HEK293 (cell line): Measurements from ENCODE around the gene GRAP2.

Source experiments
- CTCF ChIA-PET: fragments of 350-600 bp; formaldehyde crosslinking; extraction: SDS; loops from one replicate; lab custom pipeline; 2021; ENCODE audit warnings: antibody characterized with exemption; lab: Yijun Ruan, JAX
- POLR2A ChIA-PET: fragments of 300-600 bp; formaldehyde crosslinking; extraction: SDS; loops from one replicate; lab custom pipeline; 2020; ENCODE audit warnings: antibody characterized with exemption, inconsistent platforms; lab: Yijun Ruan, JAX
- H3K27ac ChIP-seq: fragments of 200-500 bp; sonication (Bioruptor generic); 2 replicates; pipeline ENCODE4 v1.5.1; 2014; ENCODE audit warnings: low read depth, low read length, control low read depth, inconsistent platforms; ENCODE audit errors: extremely low read depth
- H3K36me3 ChIP-seq, 2 experiments: fragments of 200-500 bp in 1 of 2; sonication (Bioruptor generic) in 1 of 2; 1 replicate in 1 of 2; 2 replicates in 1 of 2; pipeline ENCODE4 v1.5.1; 2014 to 2017; ENCODE audit warnings: inconsistent platforms in 2 of 2, low read length in 2 of 2; ENCODE audit not compliant: control insufficient read depth in 2 of 2, insufficient read depth in 1 of 2
- H3K4me1 ChIP-seq: fragments of 200-500 bp; sonication (Bioruptor generic); 2 replicates; pipeline ENCODE4 v1.5.1; 2014; ENCODE audit warnings: mild to moderate bottlenecking, low read length, inconsistent platforms; ENCODE audit not compliant: control insufficient read depth, insufficient read depth
- H3K4me3 ChIP-seq: 2 replicates; pipeline ENCODE4 v1.5.1; 2011; ENCODE audit warnings: low read depth, mild to moderate bottlenecking, control low read depth, low read length, moderate library complexity
- H3K9me3 ChIP-seq: fragments of 200-500 bp; sonication (Bioruptor generic); 2 replicates; pipeline ENCODE4 v1.5.1; 2014; ENCODE audit warnings: low read depth, low read length, inconsistent platforms; ENCODE audit not compliant: control insufficient read depth, insufficient read depth
- FEZF1 ChIP-seq: fragments of 450-650 bp; formaldehyde crosslinking; IDR thresholded peaks from 2 replicates; pipeline ENCODE4 v1.5.1; 2016; ENCODE audit warnings: missing biosample characterization, missing genetic modification characterization
- GLI4 ChIP-seq: fragments of 450-650 bp; formaldehyde crosslinking; IDR thresholded peaks from 2 replicates; pipeline ENCODE4 v1.5.1; 2016; ENCODE audit warnings: missing biosample characterization, missing genetic modification characterization
- GLIS2 ChIP-seq: fragments of 450-650 bp; formaldehyde crosslinking; IDR thresholded peaks from 2 replicates; pipeline ENCODE4 v1.5.1; 2016; ENCODE audit warnings: missing biosample characterization, missing genetic modification characterization
- KLF1 ChIP-seq: fragments of 450-650 bp; formaldehyde crosslinking; IDR thresholded peaks from 2 replicates; pipeline ENCODE4 v1.5.1; 2016; ENCODE audit warnings: missing biosample characterization, missing genetic modification characterization
- SP3 ChIP-seq: fragments of 450-650 bp; formaldehyde crosslinking; IDR thresholded peaks from 2 replicates; pipeline ENCODE4 v1.5.1; 2016; ENCODE audit warnings: missing biosample characterization, missing genetic modification characterization
- ZFP3 ChIP-seq: fragments of 450-650 bp; formaldehyde crosslinking; IDR thresholded peaks from 2 replicates; pipeline ENCODE4 v1.5.1; 2016; ENCODE audit warnings: low read depth, missing biosample characterization, missing genetic modification characterization
- ZFP69B ChIP-seq: fragments of 450-650 bp; formaldehyde crosslinking; IDR thresholded peaks from 2 replicates; pipeline ENCODE4 v1.5.1; 2016; ENCODE audit warnings: missing biosample characterization, missing genetic modification characterization
- ZNF266 ChIP-seq: fragments of 450-650 bp; formaldehyde crosslinking; IDR thresholded peaks from 2 replicates; pipeline ENCODE4 v1.5.1; 2016; ENCODE audit warnings: missing biosample characterization, missing genetic modification characterization, low read depth
- ZNF362 ChIP-seq: fragments of 450-650 bp; formaldehyde crosslinking; IDR thresholded peaks from 2 replicates; pipeline ENCODE4 v1.5.1; 2016; ENCODE audit warnings: missing biosample characterization, missing genetic modification characterization
- ZNF600 ChIP-seq: fragments of 450-650 bp; formaldehyde crosslinking; IDR thresholded peaks from 2 replicates; pipeline ENCODE4 v1.5.1; 2016; ENCODE audit warnings: missing biosample characterization, missing genetic modification characterization
- ZNF645 ChIP-seq: fragments of 450-650 bp; formaldehyde crosslinking; IDR thresholded peaks from 2 replicates; pipeline ENCODE4; 2016; ENCODE audit warnings: missing biosample characterization, missing genetic modification characterization
- ZNF654 ChIP-seq: fragments of 450-650 bp; formaldehyde crosslinking; IDR thresholded peaks from 2 replicates; pipeline ENCODE4 v1.5.1; 2016; ENCODE audit warnings: low read depth, missing biosample characterization, missing genetic modification characterization
- ZNF677 ChIP-seq: fragments of 450-650 bp; IDR thresholded peaks from 2 replicates; pipeline ENCODE4 v1.5.0; 2018; ENCODE audit warnings: missing biosample characterization, mild to moderate bottlenecking, missing genetic modification characterization, moderate library complexity
- ZNF776 ChIP-seq: fragments of 450-650 bp; formaldehyde crosslinking; IDR thresholded peaks from 2 replicates; pipeline ENCODE4 v1.5.0; 2017; ENCODE audit warnings: missing biosample characterization, missing genetic modification characterization, borderline replicate concordance
- ZNF791 ChIP-seq: fragments of 450-650 bp; formaldehyde crosslinking; IDR thresholded peaks from 2 replicates; pipeline ENCODE4 v1.5.1; 2016; ENCODE audit warnings: missing biosample characterization, missing genetic modification characterization
- ZNF837 ChIP-seq: fragments of 450-650 bp; formaldehyde crosslinking; IDR thresholded peaks from 2 replicates; pipeline ENCODE4 v1.5.1; 2016; ENCODE audit warnings: missing biosample characterization, missing genetic modification characterization
- TF ChIP-seq, protein P1 (sequence below): fragments of 450-650 bp; formaldehyde crosslinking; IDR thresholded peaks from 2 replicates; pipeline ENCODE4 v1.5.1; 2016; ENCODE audit warnings: missing biosample characterization, missing genetic modification characterization
- TF ChIP-seq, protein P2 (sequence below): fragments of 450-650 bp; formaldehyde crosslinking; IDR thresholded peaks from 2 replicates; pipeline ENCODE4 v1.5.1; 2017; ENCODE audit warnings: missing biosample characterization, missing genetic modification characterization

GRAP2 gene

DNA sequence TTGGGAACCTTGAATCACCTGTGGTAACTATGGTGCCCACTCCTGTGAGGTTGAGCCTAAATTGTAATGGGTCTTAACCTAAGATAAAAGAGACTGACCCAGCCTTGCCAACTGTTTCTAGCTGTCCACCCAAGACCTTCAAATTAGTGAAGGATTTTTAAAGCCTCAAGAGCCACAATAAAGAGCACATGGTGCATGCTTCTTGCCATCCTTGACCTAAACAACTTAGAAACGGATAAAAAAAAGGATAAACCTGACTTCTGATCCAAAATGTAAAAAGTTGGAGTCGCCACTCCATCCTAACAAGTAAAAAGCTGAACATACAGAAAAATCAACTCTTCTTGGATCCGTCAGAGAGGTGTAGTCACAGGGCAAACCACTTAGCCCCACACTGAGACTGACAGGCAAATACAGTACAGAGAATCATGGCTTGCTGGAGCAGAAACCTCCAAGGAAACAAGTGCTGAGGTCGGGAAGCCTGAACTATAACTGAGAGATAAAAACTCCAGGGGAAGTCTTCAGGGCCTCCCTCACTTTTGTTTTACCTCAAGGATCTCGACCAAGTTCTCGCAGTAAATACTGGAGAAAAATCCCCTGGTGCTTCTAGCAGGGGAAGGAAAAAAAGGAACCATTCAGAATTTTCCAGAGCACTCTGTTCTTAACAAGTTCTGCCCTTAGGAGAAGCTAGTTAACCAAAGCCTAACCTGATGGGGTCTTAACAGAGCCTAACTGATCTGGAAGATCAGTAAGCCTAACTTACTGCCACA lies 23.6 kb upstream of the GRAP2 start:
- Histone ChIP-seq H3K4me3 (no peak overlapping the region), H3K36me3 (no peaks in the 10 kb centered on the region), H3K27ac (no peak overlapping the region), H3K4me1 (no peaks in the 10 kb centered on the region)
- CTCF ChIA-PET = no interaction called here
- TF ChIP-seq GLIS2 (tag by site-specific recombination) = no peak
- no peak for TF ChIP-seq ZFP69B (tag by site-specific recombination)
- TF ChIP-seq ZNF645 (tag by site-specific recombination) = no peak
- TF ChIP-seq, protein P1, sequence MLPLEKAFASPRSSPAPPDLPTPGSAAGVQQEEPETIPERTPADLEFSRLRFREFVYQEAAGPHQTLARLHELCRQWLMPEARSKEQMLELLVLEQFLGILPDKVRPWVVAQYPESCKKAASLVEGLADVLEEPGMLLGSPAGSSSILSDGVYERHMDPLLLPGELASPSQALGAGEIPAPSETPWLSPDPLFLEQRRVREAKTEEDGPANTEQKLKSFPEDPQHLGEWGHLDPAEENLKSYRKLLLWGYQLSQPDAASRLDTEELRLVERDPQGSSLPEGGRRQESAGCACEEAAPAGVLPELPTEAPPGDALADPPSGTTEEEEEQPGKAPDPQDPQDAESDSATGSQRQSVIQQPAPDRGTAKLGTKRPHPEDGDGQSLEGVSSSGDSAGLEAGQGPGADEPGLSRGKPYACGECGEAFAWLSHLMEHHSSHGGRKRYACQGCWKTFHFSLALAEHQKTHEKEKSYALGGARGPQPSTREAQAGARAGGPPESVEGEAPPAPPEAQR (tag by site-specific recombination) = no peak
- no peak for TF ChIP-seq KLF1 (tag by site-specific recombination)
- TF ChIP-seq ZNF677 = no peak
- TF ChIP-seq, all 188 proteins: peak for 0
- POLR2A ChIA-PET = no interaction called here
- no peaks in the 10 kb centered on the region for H3K9me3 ChIP-seq

DNA sequence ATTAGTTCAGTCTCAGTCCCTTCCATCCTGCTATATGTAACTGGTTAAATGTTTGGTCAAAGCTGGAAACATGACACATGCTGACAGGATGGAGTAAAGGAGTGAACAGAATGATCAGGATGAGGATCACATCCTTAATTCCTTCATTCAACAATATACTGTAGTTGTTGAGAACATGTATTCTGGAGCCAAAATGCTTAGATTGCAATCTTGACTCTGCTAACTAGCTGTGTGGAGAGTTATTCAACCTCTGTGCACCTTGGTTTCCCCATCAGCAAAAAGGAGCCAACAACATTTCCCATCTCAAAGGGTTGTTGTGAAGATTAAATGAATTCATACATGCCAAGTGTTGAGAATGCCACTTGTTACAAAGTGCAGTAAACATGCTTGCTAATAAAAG lies 20.2 kb upstream of the GRAP2 start:
- ChIA-PET POLR2A (no interaction called here), CTCF (interaction anchor here (1.0 to 1.5 kb wide), 2 partner anchors 155 to 324 kb away, joined by 3 read pairs; no protein-coding TSS in a partner anchor)
- no peaks in the 10 kb centered on the region for H3K36me3 ChIP-seq
- no peaks in the 10 kb centered on the region for H3K9me3 ChIP-seq
- no peak overlapping the region for H3K27ac ChIP-seq
- no peak for TF ChIP-seq ZNF776 (tag by site-specific recombination)
- TF ChIP-seq, protein P2, sequence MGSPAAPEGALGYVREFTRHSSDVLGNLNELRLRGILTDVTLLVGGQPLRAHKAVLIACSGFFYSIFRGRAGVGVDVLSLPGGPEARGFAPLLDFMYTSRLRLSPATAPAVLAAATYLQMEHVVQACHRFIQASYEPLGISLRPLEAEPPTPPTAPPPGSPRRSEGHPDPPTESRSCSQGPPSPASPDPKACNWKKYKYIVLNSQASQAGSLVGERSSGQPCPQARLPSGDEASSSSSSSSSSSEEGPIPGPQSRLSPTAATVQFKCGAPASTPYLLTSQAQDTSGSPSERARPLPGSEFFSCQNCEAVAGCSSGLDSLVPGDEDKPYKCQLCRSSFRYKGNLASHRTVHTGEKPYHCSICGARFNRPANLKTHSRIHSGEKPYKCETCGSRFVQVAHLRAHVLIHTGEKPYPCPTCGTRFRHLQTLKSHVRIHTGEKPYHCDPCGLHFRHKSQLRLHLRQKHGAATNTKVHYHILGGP (tag by site-specific recombination) = no peak
- no peak for TF ChIP-seq ZNF837 (tag by site-specific recombination)
- no peak for TF ChIP-seq ZNF362 (tag by site-specific recombination)
- TF ChIP-seq ZNF600 = no peak
- TF ChIP-seq ZNF791 (tag by site-specific recombination) = no peak
- TF ChIP-seq SP3 (tag by site-specific recombination) = no peak
- no peak for TF ChIP-seq ZFP3
- TF ChIP-seq ZNF654 (tag by site-specific recombination) = no peak
- TF ChIP-seq ZNF266 (tag by site-specific recombination) = no peak
- no peak for TF ChIP-seq FEZF1 (tag by site-specific recombination)
- TF ChIP-seq GLI4 (tag by site-specific recombination) = no peak
- no peak overlapping the region for H3K4me3 ChIP-seq
- no peaks in the 10 kb centered on the region for H3K4me1 ChIP-seq
